ENCODE measurements around the gene ZBTB5.
"Not testable (repeated sequence)": the region's sequence is repeated elsewhere in the genome, so short reads cannot be mapped to it uniquely, and the experiment has no call there.

GRCh38 chr9:37510053-37510452 lies 44.8 kb upstream of the ZBTB5 start:
- not testable (repeated sequence) for TF ChIP-seq CBFB (CRISPR knock-in tag; IDR thresholded peaks at IDR 0.05; ENCODE audit: low read depth); KAT7 (CRISPR knock-in tag; IDR thresholded peaks at IDR 0.05; ENCODE audit: borderline replicate concordance)
- TF ChIP-seq, protein P1, sequence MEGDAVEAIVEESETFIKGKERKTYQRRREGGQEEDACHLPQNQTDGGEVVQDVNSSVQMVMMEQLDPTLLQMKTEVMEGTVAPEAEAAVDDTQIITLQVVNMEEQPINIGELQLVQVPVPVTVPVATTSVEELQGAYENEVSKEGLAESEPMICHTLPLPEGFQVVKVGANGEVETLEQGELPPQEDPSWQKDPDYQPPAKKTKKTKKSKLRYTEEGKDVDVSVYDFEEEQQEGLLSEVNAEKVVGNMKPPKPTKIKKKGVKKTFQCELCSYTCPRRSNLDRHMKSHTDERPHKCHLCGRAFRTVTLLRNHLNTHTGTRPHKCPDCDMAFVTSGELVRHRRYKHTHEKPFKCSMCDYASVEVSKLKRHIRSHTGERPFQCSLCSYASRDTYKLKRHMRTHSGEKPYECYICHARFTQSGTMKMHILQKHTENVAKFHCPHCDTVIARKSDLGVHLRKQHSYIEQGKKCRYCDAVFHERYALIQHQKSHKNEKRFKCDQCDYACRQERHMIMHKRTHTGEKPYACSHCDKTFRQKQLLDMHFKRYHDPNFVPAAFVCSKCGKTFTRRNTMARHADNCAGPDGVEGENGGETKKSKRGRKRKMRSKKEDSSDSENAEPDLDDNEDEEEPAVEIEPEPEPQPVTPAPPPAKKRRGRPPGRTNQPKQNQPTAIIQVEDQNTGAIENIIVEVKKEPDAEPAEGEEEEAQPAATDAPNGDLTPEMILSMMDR (IDR thresholded peaks at IDR 0.05): not testable (repeated sequence)
